Liver (tissue), 9 donors: ENCODE results near the gene SPTBN5. TPM values are rescaled to one million over a fixed set of nuclear protein-coding genes. Genes with fewer than 3 reads are reported as not detected.

ENCODE experiments used
- DNase-seq: peaks from one replicate; pipeline ENCODE4 v3.0.0-alpha.2; 2017; ENCODE audit warnings: low spot score
- H3K27ac ChIP-seq, 2 donors: one replicate each; pipeline ENCODE4 v1.7.0; 2013; ENCODE audit warnings: inconsistent platforms in 2 of 2, low read length in 2 of 2, control low read depth in 1 of 2, low read depth in 1 of 2, mild to moderate bottlenecking in 1 of 2
- H3K27me3 ChIP-seq, 4 donors: one replicate each; pipeline versions ENCODE4 v1.6.1 to v1.7.0; 2013; ENCODE audit warnings: low read length in 3 of 4, inconsistent platforms in 1 of 4, mild to moderate bottlenecking in 1 of 4, moderate library complexity in 1 of 4; ENCODE audit not compliant: control insufficient read depth in 4 of 4, insufficient read depth in 4 of 4
- H3K36me3 ChIP-seq, 4 donors: one replicate each; pipeline versions ENCODE4 v1.6.1 to v1.7.0; 2013; ENCODE audit warnings: low read length in 3 of 4, mild to moderate bottlenecking in 3 of 4, low read depth in 1 of 4, moderate library complexity in 1 of 4; ENCODE audit not compliant: control insufficient read depth in 4 of 4, insufficient read depth in 3 of 4
- H3K4me1 ChIP-seq, 4 donors: one replicate each; pipeline versions ENCODE4 v1.6.1 to v1.7.0; 2013; ENCODE audit warnings: low read length in 3 of 4, mild to moderate bottlenecking in 3 of 4, moderate library complexity in 1 of 4; ENCODE audit not compliant: control insufficient read depth in 4 of 4, insufficient read depth in 4 of 4
- H3K4me3 ChIP-seq, 3 donors: one replicate each; pipeline versions ENCODE4 v1.6.1 to v1.7.0; 2013; ENCODE audit warnings: low read length in 3 of 3, control low read depth in 1 of 3, low read depth in 1 of 3, mild to moderate bottlenecking in 1 of 3
- H3K9ac ChIP-seq, 2 donors: one replicate each; pipeline ENCODE4 v1.7.0; 2013; ENCODE audit warnings: low read length in 2 of 2, mild to moderate bottlenecking in 2 of 2, moderate library complexity in 2 of 2, control low read depth in 1 of 2, low read depth in 1 of 2
- H3K9me3 ChIP-seq, 4 donors: one replicate each; pipeline versions ENCODE4 v1.6.1 to v1.7.0; 2013; ENCODE audit warnings: low read length in 3 of 4; ENCODE audit not compliant: control insufficient read depth in 4 of 4
- EGR1 ChIP-seq, 2 donors: IDR thresholded peaks; 2 replicates each; pipeline ENCODE4 v1.6.1; 2016 to 2018; ENCODE audit warnings: antibody characterized with exemption in 2 of 2, low read depth in 2 of 2
- FOXA2 ChIP-seq: IDR thresholded peaks from 2 replicates; pipeline ENCODE4 v1.6.1; 2016; ENCODE audit warnings: antibody characterized with exemption
- GABPA ChIP-seq, 2 donors: IDR thresholded peaks in 1 of 2; conservative IDR thresholded peaks in 1 of 2; 2 replicates each; pipeline ENCODE4 v1.6.1; 2016; ENCODE audit warnings: antibody characterized with exemption in 2 of 2, mild to moderate bottlenecking in 1 of 2, moderate library complexity in 1 of 2
- HNF4A ChIP-seq, 2 donors: conservative IDR thresholded peaks; 2 replicates each; pipeline ENCODE4 v1.6.1; 2016; ENCODE audit warnings: antibody characterized with exemption in 2 of 2, mild to moderate bottlenecking in 2 of 2
- NR2F2 ChIP-seq: IDR thresholded peaks from 2 replicates; pipeline ENCODE4 v1.6.1; 2016; ENCODE audit warnings: antibody characterized with exemption
- RXRA ChIP-seq, 2 donors: IDR thresholded peaks; 2 replicates each; pipeline ENCODE4 v1.6.1; 2017 to 2018; ENCODE audit warnings: antibody characterized with exemption in 2 of 2, mild to moderate bottlenecking in 1 of 2
- SP1 ChIP-seq: IDR thresholded peaks from 2 replicates; pipeline ENCODE4 v1.6.1; 2018; ENCODE audit warnings: antibody characterized with exemption, mild to moderate bottlenecking
- WGBS: extraction: QIAGEN DNeasy Blood & Tissue Kit; methylation state at CpG from one replicate; pipeline ENCODE4 v1.1.7; 2013; 5-methylcytosine and 5-hydroxymethylcytosine counted together
- polyA plus RNA-seq, 2 donors: library from polyadenylated mRNA; stranded (reverse) in 1 of 2; unstranded in 1 of 2; fragments of 200-250 nt in 1 of 2; fragments of >200 nt in 1 of 2; fragmentation: Nextera tagmentation in 1 of 2; extraction: Ambion mirVana in 1 of 2; gene quantifications; one replicate each; pipeline versions ENCODE4 v1.2.1 to v1.2.3, GENCODE V29; 2013 to 2015
- total RNA-seq, 2 donors: library from RNA; depleted of rRNA; stranded (reverse); fragments of >200 nt; gene quantifications; one replicate each; pipeline ENCODE4 v1.2.3, GENCODE V29; 2014
- TF ChIP-seq, protein P1 (sequence below): IDR thresholded peaks from 2 replicates; pipeline ENCODE4 v1.6.1; 2016; ENCODE audit warnings: antibody characterized with exemption, mild to moderate bottlenecking
- TF ChIP-seq, protein P2 (sequence below): IDR thresholded peaks from 2 replicates; pipeline ENCODE4 v1.6.1; 2016; ENCODE audit warnings: antibody characterized with exemption
- TF ChIP-seq, protein P3 (sequence below): fragments of 150-350 bp; IDR thresholded peaks from 2 replicates; pipeline ENCODE4 v1.5.1; 2017; ENCODE audit warnings: improper control_type of control experiment, low read depth, low read length; ENCODE audit not compliant: missing input control
- TF ChIP-seq, protein P4 (sequence below): IDR thresholded peaks from 2 replicates; pipeline ENCODE4 v1.6.1; 2016; ENCODE audit warnings: antibody characterized with exemption
- donor health status: healthy.
- donor health status: healthy.
- donor health status: healthy.
- donor health status: healthy.
- donor health status: healthy.

SPTBN5 gene
- total and polyA plus RNA-seq, 4 donors: 0.12 to 1.7 (median 0.17) TPM

DNA sequence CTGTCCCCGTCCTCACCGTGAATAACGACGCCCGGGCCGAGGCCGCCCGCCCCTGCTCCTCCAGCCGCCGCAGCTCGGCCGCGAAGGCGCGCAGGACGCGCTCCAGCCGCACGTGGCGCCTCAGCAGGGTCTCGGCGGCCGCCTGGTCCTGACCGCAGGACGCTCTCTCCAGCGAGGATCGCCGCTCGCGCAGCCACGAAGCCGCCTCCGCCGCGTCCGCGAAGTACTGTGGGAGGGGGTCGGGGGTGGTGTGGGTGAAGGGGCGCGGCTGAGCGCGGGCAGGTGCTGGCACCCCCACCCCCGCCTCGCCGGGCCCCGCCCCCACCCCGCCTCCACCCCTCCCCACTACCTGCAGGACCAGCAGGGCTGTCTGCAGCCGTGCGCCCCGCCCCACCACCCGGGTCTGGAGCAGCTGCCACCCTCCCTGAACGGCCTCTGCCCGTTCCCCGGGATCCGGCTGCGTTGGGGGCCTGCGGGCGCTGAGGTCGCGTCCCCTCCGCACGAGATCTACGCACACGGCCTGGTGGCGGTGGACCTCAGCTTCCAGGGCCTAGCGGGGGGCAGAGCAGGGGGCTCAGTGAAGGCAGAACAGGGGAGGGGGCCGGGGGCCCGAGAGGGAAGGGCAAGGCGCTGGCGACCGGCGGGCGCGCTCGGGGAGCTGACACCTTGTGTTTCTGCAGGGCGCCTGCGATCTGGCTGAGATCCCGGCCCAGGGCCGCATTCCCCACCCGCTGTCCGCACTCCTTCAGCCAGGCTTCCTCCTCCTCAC lies 11.7 kb downstream of the SPTBN5 start (continued):
- TF ChIP-seq, protein P1, sequence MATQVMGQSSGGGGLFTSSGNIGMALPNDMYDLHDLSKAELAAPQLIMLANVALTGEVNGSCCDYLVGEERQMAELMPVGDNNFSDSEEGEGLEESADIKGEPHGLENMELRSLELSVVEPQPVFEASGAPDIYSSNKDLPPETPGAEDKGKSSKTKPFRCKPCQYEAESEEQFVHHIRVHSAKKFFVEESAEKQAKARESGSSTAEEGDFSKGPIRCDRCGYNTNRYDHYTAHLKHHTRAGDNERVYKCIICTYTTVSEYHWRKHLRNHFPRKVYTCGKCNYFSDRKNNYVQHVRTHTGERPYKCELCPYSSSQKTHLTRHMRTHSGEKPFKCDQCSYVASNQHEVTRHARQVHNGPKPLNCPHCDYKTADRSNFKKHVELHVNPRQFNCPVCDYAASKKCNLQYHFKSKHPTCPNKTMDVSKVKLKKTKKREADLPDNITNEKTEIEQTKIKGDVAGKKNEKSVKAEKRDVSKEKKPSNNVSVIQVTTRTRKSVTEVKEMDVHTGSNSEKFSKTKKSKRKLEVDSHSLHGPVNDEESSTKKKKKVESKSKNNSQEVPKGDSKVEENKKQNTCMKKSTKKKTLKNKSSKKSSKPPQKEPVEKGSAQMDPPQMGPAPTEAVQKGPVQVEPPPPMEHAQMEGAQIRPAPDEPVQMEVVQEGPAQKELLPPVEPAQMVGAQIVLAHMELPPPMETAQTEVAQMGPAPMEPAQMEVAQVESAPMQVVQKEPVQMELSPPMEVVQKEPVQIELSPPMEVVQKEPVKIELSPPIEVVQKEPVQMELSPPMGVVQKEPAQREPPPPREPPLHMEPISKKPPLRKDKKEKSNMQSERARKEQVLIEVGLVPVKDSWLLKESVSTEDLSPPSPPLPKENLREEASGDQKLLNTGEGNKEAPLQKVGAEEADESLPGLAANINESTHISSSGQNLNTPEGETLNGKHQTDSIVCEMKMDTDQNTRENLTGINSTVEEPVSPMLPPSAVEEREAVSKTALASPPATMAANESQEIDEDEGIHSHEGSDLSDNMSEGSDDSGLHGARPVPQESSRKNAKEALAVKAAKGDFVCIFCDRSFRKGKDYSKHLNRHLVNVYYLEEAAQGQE: no peak

DNA sequence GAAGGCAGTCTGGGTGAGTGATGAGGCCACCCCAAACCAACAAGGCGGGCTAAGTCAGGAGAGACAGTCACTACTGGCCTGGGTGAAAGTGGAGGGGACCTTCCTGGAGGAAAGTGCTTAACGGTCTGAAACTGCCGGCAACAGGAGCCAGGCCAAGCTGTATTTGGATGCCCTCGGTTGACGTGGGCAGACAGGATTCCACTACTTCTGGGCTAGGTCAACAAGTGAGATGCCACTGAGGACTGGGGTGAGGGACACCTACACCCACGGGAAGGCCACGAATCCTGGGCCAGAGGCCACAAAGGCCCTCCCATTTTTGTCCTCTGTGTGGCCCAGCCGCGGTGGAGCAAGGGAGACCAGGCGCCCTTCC lies 12.3 kb downstream of the SPTBN5 start:
- H3K27me3 ChIP-seq: no peaks in the 10 kb centered on the region
- H3K27ac ChIP-seq: peak overlapping the region in 1 of 2 donors; percentile 56
- H3K9ac ChIP-seq: no peak overlapping the region
- no peaks in the 10 kb centered on the region for H3K36me3 ChIP-seq
- H3K4me3 ChIP-seq: no peak overlapping the region
- H3K4me1 ChIP-seq: peaks cover 26 to 50% (median 38%) of the 10 kb centered on the region in 4 donors
- TF ChIP-seq, protein P2, sequence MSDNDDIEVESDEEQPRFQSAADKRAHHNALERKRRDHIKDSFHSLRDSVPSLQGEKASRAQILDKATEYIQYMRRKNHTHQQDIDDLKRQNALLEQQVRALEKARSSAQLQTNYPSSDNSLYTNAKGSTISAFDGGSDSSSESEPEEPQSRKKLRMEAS: no peak
- TF ChIP-seq HNF4A (conservative IDR thresholded peaks at IDR 0.05): peak in 1 of 2 donors; percentile 61
- peak; percentile 42 to 80 for TF ChIP-seq RXRA (IDR thresholded peaks at IDR 0.05)
- peak; percentile 62 for TF ChIP-seq FOXA2
- no peak for TF ChIP-seq NR2F2
- TF ChIP-seq, protein P1: no peak
- no peak for DNase-seq
- WGBS: 21% methylated on average over 10 of the region's 10 CpGs
- no peaks in the 10 kb centered on the region for H3K9me3 ChIP-seq

DNA sequence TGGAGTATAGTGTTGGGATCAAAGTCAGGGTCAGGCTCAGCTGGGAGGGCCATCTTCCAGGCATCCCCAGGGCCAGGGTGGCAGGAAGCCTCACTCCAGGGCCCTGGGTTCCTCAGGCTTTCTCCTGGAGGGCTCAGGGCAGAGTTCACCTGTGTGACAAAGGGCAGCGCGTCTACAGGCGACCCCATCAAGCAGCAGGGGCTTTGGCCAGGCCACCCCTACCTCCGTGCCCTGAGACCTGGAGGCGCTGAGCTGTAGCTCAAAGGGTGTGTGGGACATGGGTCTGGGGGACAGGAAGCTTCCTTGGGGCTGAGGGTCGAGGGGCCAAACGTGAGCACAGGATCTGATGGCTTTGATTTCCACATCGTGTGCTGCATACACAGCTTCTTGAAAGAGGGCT lies 12.8 kb downstream of the SPTBN5 start:
- H3K27me3 ChIP-seq: no peaks in the 10 kb centered on the region
- no peak for DNase-seq
- H3K36me3 ChIP-seq: no peaks in the 10 kb centered on the region
- WGBS: 76% methylated on average over 8 of the region's 8 CpGs
- H3K9ac ChIP-seq: no peak overlapping the region
- H3K27ac ChIP-seq: peak overlapping the region in 1 of 2 donors; percentile 56
- H3K4me3 ChIP-seq: no peak overlapping the region
- no peaks in the 10 kb centered on the region for H3K9me3 ChIP-seq
- H3K4me1 ChIP-seq: peaks cover 26 to 50% (median 38%) of the 10 kb centered on the region in 4 donors
- TF ChIP-seq FOXA2 (no peak), GABPA (IDR thresholded peaks at IDR 0.05 in 1 of 2, conservative IDR thresholded peaks at IDR 0.05 in 1 of 2) (no peak), EGR1 (IDR thresholded peaks at IDR 0.05; ENCODE audit: low read depth in 2 of 2) (no peak), RXRA (IDR thresholded peaks at IDR 0.05) (no peak), SP1 (no peak), HNF4A (conservative IDR thresholded peaks at IDR 0.05) (no peak), NR2F2 (no peak)
- TF ChIP-seq, protein P3, sequence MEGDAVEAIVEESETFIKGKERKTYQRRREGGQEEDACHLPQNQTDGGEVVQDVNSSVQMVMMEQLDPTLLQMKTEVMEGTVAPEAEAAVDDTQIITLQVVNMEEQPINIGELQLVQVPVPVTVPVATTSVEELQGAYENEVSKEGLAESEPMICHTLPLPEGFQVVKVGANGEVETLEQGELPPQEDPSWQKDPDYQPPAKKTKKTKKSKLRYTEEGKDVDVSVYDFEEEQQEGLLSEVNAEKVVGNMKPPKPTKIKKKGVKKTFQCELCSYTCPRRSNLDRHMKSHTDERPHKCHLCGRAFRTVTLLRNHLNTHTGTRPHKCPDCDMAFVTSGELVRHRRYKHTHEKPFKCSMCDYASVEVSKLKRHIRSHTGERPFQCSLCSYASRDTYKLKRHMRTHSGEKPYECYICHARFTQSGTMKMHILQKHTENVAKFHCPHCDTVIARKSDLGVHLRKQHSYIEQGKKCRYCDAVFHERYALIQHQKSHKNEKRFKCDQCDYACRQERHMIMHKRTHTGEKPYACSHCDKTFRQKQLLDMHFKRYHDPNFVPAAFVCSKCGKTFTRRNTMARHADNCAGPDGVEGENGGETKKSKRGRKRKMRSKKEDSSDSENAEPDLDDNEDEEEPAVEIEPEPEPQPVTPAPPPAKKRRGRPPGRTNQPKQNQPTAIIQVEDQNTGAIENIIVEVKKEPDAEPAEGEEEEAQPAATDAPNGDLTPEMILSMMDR: no peak
- TF ChIP-seq, protein P2: no peak
- TF ChIP-seq, protein P4, sequence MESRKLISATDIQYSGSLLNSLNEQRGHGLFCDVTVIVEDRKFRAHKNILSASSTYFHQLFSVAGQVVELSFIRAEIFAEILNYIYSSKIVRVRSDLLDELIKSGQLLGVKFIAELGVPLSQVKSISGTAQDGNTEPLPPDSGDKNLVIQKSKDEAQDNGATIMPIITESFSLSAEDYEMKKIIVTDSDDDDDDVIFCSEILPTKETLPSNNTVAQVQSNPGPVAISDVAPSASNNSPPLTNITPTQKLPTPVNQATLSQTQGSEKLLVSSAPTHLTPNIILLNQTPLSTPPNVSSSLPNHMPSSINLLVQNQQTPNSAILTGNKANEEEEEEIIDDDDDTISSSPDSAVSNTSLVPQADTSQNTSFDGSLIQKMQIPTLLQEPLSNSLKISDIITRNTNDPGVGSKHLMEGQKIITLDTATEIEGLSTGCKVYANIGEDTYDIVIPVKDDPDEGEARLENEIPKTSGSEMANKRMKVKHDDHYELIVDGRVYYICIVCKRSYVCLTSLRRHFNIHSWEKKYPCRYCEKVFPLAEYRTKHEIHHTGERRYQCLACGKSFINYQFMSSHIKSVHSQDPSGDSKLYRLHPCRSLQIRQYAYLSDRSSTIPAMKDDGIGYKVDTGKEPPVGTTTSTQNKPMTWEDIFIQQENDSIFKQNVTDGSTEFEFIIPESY: no peak
- TF ChIP-seq, protein P1: no peak
